HEK293 (cell line): Measurements from ENCODE around the gene TMEM130.

Source experiments
- HOXC10 ChIP-seq: sonication (generic); formaldehyde crosslinking; IDR thresholded peaks from 2 replicates; pipeline ENCODE4 v1.8.1; 2023; ENCODE audit warnings: mild to moderate bottlenecking, missing genetic modification reagents
- HOXD13 ChIP-seq: sonication (generic); formaldehyde crosslinking; IDR thresholded peaks from 2 replicates; pipeline ENCODE4 v1.8.0; 2022; ENCODE audit warnings: missing genetic modification reagents, borderline replicate concordance
- MYNN ChIP-seq: fragments of 450-650 bp; formaldehyde crosslinking; IDR thresholded peaks from 2 replicates; pipeline ENCODE4 v1.5.1; 2016; ENCODE audit warnings: missing biosample characterization, missing genetic modification characterization, borderline replicate concordance
- REPIN1 ChIP-seq: fragments of 450-650 bp; formaldehyde crosslinking; IDR thresholded peaks from 2 replicates; pipeline ENCODE4 v1.5.1; 2017; ENCODE audit warnings: missing biosample characterization, missing genetic modification characterization, low read depth
- SP2 ChIP-seq: fragments of 450-650 bp; formaldehyde crosslinking; IDR thresholded peaks from 2 replicates; pipeline ENCODE4 v1.5.1; 2016; ENCODE audit warnings: missing biosample characterization, missing genetic modification characterization
- YY1 ChIP-seq: fragments of 450-650 bp; formaldehyde crosslinking; IDR thresholded peaks from 2 replicates; pipeline ENCODE4 v1.5.1; 2018; ENCODE audit warnings: missing biosample characterization, missing genetic modification characterization
- YY2 ChIP-seq: fragments of 450-650 bp; formaldehyde crosslinking; IDR thresholded peaks from 2 replicates; pipeline ENCODE4 v1.5.1; 2016; ENCODE audit warnings: missing biosample characterization, missing genetic modification characterization
- ZBTB49 ChIP-seq: fragments of 450-650 bp; formaldehyde crosslinking; IDR thresholded peaks from 2 replicates; pipeline ENCODE4 v1.5.1; 2016; ENCODE audit warnings: missing biosample characterization, missing genetic modification characterization, low read depth
- ZEB2 ChIP-seq: fragments of 450-650 bp; formaldehyde crosslinking; IDR thresholded peaks from 2 replicates; pipeline ENCODE4 v1.5.1; 2016; ENCODE audit warnings: missing biosample characterization, missing genetic modification characterization
- ZFHX2 ChIP-seq: fragments of 450-650 bp; formaldehyde crosslinking; conservative IDR thresholded peaks from 2 replicates; pipeline ENCODE4 v1.5.1; 2016; ENCODE audit warnings: missing biosample characterization, missing genetic modification characterization
- ZNF121 ChIP-seq: fragments of 450-650 bp; formaldehyde crosslinking; IDR thresholded peaks from 2 replicates; pipeline ENCODE4 v1.5.1; 2016; ENCODE audit warnings: missing biosample characterization, missing genetic modification characterization
- ZNF133 ChIP-seq: fragments of 450-650 bp; formaldehyde crosslinking; IDR thresholded peaks from 2 replicates; pipeline ENCODE4 v1.5.1; 2016; ENCODE audit warnings: missing biosample characterization, missing genetic modification characterization
- ZNF138 ChIP-seq: fragments of 450-650 bp; formaldehyde crosslinking; IDR thresholded peaks from 2 replicates; pipeline ENCODE4 v1.5.1; 2016; ENCODE audit warnings: missing biosample characterization, missing genetic modification characterization, borderline replicate concordance
- ZNF140 ChIP-seq: fragments of 450-650 bp; formaldehyde crosslinking; IDR thresholded peaks from 2 replicates; pipeline ENCODE4 v1.5.1; 2016; ENCODE audit warnings: missing biosample characterization, missing genetic modification characterization
- ZNF302 ChIP-seq: fragments of 450-650 bp; formaldehyde crosslinking; IDR thresholded peaks from 2 replicates; pipeline ENCODE4 v1.5.1; 2016; ENCODE audit warnings: missing biosample characterization, missing genetic modification characterization, low read depth
- ZNF354C ChIP-seq: fragments of 450-650 bp; formaldehyde crosslinking; IDR thresholded peaks from 2 replicates; pipeline ENCODE4 v1.5.1; 2016; ENCODE audit warnings: missing biosample characterization, missing genetic modification characterization, low read depth, borderline replicate concordance
- ZNF362 ChIP-seq: fragments of 450-650 bp; formaldehyde crosslinking; IDR thresholded peaks from 2 replicates; pipeline ENCODE4 v1.5.1; 2016; ENCODE audit warnings: missing biosample characterization, missing genetic modification characterization
- ZNF37A ChIP-seq: fragments of 450-650 bp; IDR thresholded peaks from 2 replicates; pipeline ENCODE4 v1.5.1; 2018; ENCODE audit warnings: missing biosample characterization, missing genetic modification characterization
- ZNF394 ChIP-seq: fragments of 450-650 bp; formaldehyde crosslinking; IDR thresholded peaks from 2 replicates; pipeline ENCODE4 v1.5.1; 2016; ENCODE audit warnings: missing biosample characterization, missing genetic modification characterization, mild to moderate bottlenecking, moderate library complexity, borderline replicate concordance
- ZNF473 ChIP-seq: fragments of 450-650 bp; formaldehyde crosslinking; IDR thresholded peaks from 2 replicates; pipeline ENCODE4 v1.5.1; 2017; ENCODE audit warnings: missing biosample characterization, missing genetic modification characterization
- ZNF521 ChIP-seq: fragments of 450-650 bp; formaldehyde crosslinking; IDR thresholded peaks from 2 replicates; pipeline ENCODE4 v1.5.1; 2017; ENCODE audit warnings: missing biosample characterization, mild to moderate bottlenecking, missing genetic modification characterization
- ZNF629 ChIP-seq: fragments of 450-650 bp; formaldehyde crosslinking; IDR thresholded peaks from 2 replicates; pipeline ENCODE4 v1.5.1; 2017; ENCODE audit warnings: missing biosample characterization, missing genetic modification characterization
- ZNF704 ChIP-seq: fragments of 450-650 bp; formaldehyde crosslinking; IDR thresholded peaks from 2 replicates; pipeline ENCODE4 v1.5.1; 2016; ENCODE audit warnings: missing biosample characterization, missing genetic modification characterization
- ZNF830 ChIP-seq: fragments of 450-650 bp; IDR thresholded peaks from 2 replicates; pipeline ENCODE4 v1.5.0; 2018; ENCODE audit warnings: missing biosample characterization, missing genetic modification characterization, low read depth, mild to moderate bottlenecking, moderate library complexity
- TF ChIP-seq, protein P1 (sequence below): fragments of 450-650 bp; formaldehyde crosslinking; IDR thresholded peaks from 2 replicates; pipeline ENCODE4 v1.5.1; 2016; ENCODE audit warnings: missing biosample characterization, missing genetic modification characterization
- TF ChIP-seq, protein P2 (sequence below): fragments of 450-650 bp; formaldehyde crosslinking; IDR thresholded peaks from 2 replicates; pipeline ENCODE4 v1.5.1; 2017; ENCODE audit warnings: missing biosample characterization, missing genetic modification characterization
- TF ChIP-seq, protein P3 (sequence below): fragments of 450-650 bp; formaldehyde crosslinking; IDR thresholded peaks from 2 replicates; pipeline ENCODE4 v1.5.1; 2016; ENCODE audit warnings: missing biosample characterization, missing genetic modification characterization
- TF ChIP-seq, protein P4 (sequence below): fragments of 450-650 bp; formaldehyde crosslinking; IDR thresholded peaks from 2 replicates; pipeline ENCODE4 v1.5.1; 2017; ENCODE audit warnings: missing biosample characterization, mild to moderate bottlenecking, missing genetic modification characterization, moderate library complexity

The TMEM130 gene

GRCh38 chr7:98870121-98870651 lies 372 bp upstream of the TMEM130 start (continued):
- TF ChIP-seq ZNF521 (no peak), REPIN1 (tag by site-specific recombination) (no peak), YY2 (no peak), ZEB2 (tag by site-specific recombination) (no peak), SP2 (tag by site-specific recombination) (peak; percentile 29; the same call in 1 of the 2 replicates), ZNF354C (tag by site-specific recombination) (no peak), ZNF830 (tag by site-specific recombination) (no peak), HOXD13 (CRISPR knock-in tag) (no peak), ZNF473 (tag by site-specific recombination) (no peak), ZNF394 (tag by site-specific recombination) (peak; percentile 64; the same call in 1 of the 2 replicates), HOXC10 (no peak), ZNF121 (no peak), ZNF302 (no peak), ZNF704 (no peak), ZNF138 (tag by site-specific recombination) (no peak), ZNF140 (tag by site-specific recombination) (no peak), ZFHX2 (tag by site-specific recombination) (peak; percentile 68), YY1 (tag by site-specific recombination) (no peak), MYNN (tag by site-specific recombination) (no peak), ZNF629 (tag by site-specific recombination) (0 out of 2 replicates have a peak, but pooled peaks have one; percentile 18), ZNF37A (tag by site-specific recombination) (no peak), ZNF133 (no peak), ZNF362 (tag by site-specific recombination) (0 out of 2 replicates have a peak, but pooled peaks have one; percentile 53), ZBTB49 (no peak)
- TF ChIP-seq, protein P1, sequence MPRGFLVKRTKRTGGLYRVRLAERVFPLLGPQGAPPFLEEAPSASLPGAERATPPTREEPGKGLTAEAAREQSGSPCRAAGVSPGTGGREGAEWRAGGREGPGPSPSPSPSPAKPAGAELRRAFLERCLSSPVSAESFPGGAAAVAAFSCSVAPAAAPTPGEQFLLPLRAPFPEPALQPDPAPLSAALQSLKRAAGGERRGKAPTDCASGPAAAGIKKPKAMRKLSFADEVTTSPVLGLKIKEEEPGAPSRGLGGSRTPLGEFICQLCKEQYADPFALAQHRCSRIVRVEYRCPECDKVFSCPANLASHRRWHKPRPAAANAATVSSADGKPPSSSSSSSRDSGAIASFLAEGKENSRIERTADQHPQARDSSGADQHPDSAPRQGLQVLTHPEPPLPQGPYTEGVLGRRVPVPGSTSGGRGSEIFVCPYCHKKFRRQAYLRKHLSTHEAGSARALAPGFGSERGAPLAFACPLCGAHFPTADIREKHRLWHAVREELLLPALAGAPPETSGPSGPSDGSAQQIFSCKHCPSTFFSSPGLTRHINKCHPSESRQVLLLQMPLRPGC: no peak
- TF ChIP-seq, protein P2, sequence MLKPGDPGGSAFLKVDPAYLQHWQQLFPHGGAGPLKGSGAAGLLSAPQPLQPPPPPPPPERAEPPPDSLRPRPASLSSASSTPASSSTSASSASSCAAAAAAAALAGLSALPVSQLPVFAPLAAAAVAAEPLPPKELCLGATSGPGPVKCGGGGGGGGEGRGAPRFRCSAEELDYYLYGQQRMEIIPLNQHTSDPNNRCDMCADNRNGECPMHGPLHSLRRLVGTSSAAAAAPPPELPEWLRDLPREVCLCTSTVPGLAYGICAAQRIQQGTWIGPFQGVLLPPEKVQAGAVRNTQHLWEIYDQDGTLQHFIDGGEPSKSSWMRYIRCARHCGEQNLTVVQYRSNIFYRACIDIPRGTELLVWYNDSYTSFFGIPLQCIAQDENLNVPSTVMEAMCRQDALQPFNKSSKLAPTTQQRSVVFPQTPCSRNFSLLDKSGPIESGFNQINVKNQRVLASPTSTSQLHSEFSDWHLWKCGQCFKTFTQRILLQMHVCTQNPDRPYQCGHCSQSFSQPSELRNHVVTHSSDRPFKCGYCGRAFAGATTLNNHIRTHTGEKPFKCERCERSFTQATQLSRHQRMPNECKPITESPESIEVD (tag by site-specific recombination): no peak
- TF ChIP-seq, protein P3, sequence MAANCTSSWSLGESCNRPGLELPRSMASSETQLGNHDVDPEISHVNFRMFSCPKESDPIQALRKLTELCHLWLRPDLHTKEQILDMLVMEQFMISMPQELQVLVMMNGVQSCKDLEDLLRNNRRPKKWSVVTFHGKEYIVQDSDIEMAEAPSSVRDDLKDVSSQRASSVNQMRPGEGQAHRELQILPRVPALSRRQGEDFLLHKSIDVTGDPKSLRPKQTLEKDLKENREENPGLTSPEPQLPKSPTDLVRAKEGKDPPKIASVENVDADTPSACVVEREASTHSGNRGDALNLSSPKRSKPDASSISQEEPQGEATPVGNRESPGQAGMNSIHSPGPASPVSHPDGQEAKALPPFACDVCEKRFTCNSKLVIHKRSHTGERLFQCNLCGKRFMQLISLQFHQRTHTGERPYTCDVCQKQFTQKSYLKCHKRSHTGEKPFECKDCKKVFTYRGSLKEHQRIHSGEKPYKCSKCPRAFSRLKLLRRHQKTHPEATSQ (tag by site-specific recombination): no peak
- TF ChIP-seq, protein P4, sequence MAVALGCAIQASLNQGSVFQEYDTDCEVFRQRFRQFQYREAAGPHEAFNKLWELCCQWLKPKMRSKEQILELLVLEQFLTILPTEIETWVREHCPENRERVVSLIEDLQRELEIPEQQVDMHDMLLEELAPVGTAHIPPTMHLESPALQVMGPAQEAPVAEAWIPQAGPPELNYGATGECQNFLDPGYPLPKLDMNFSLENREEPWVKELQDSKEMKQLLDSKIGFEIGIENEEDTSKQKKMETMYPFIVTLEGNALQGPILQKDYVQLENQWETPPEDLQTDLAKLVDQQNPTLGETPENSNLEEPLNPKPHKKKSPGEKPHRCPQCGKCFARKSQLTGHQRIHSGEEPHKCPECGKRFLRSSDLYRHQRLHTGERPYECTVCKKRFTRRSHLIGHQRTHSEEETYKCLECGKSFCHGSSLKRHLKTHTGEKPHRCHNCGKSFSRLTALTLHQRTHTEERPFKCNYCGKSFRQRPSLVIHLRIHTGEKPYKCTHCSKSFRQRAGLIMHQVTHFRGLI (tag by site-specific recombination): no peak
